Upper lobe of right lung (tissue), 1 donor: ENCODE measurements around the gene NUDT12. TPM values are rescaled to one million over a fixed set of nuclear protein-coding genes. Genes with fewer than 3 reads are reported as not detected.

Experiments
- ATAC-seq: fragments of 200-7000 bp; cut with Tn5 transposase; one replicate; pipeline ENCODE4 v1.9.1; 2020; ENCODE audit warnings: mild to moderate bottlenecking, moderate library complexity
- DNase-seq: peaks from one replicate; pipeline ENCODE4 v3.0.0-alpha.2; 2020
- H3K27ac ChIP-seq: fragments of 200-600 bp; one replicate; pipeline ENCODE4 v1.8.0; 2022
- H3K27me3 ChIP-seq: fragments of 200-600 bp; one replicate; pipeline ENCODE4 v1.8.0; 2022; ENCODE audit warnings: mild to moderate bottlenecking
- H3K36me3 ChIP-seq: fragments of 200-600 bp; one replicate; pipeline ENCODE4 v1.8.0; 2022
- H3K4me1 ChIP-seq: fragments of 200-600 bp; one replicate; pipeline ENCODE4 v1.8.0; 2022
- H3K4me3 ChIP-seq: fragments of 200-600 bp; one replicate; pipeline ENCODE4 v1.8.0; 2022; ENCODE audit warnings: mild to moderate bottlenecking
- H3K9me3 ChIP-seq: fragments of 200-600 bp; one replicate; pipeline ENCODE4 v1.8.0; 2022
- intact Hi-C: fragments of 100-400 bp; cut with DNase I; formaldehyde crosslinking; loops from one replicate; pipeline ENCODE4 v1.11.0; 2022
- total RNA-seq: library from RNA; stranded (reverse); fragmentation: NEBNext Ultra II Directional; extraction: Animal tissue kit (Norgen Biotek cat#: 25700); gene quantifications from one replicate; pipeline ENCODE4 v1.2.1, GENCODE V29; 2021
- TF ChIP-seq, protein P1 (sequence below): fragments of 200-600 bp; IDR thresholded peaks from one replicate; pipeline ENCODE4 v1.8.0; 2022; ENCODE audit warnings: antibody characterized with exemption
- donor health status: DM: no; HTN: yes; CAD: no; lungs with severe emphysema.

Gene NUDT12
- total RNA-seq, 1 donor from 2014 or later, result 10.5 TPM

DNA sequence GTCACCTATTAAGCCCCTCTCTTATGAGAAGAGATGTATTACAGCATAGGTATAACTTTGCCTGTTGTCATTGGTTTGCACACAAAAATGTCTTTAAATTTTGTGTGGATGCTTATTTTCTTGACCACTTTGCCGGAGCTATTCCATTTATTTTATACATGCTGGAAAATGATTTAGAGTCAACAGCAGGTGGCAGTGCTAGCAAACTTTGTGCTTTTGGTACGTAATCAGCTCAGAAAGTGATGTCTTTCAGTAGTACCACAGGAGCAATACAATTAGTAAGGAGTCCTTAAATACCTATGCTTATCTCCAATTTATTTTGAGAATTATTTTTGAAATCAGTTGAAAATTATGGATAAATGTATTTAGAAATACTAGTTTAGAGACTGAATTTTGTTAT, 19.8 kb upstream of the NUDT12 start:
- no peak for DNase-seq
- no peaks in the 10 kb centered on the region for H3K27me3 ChIP-seq
- TF ChIP-seq, protein P1, sequence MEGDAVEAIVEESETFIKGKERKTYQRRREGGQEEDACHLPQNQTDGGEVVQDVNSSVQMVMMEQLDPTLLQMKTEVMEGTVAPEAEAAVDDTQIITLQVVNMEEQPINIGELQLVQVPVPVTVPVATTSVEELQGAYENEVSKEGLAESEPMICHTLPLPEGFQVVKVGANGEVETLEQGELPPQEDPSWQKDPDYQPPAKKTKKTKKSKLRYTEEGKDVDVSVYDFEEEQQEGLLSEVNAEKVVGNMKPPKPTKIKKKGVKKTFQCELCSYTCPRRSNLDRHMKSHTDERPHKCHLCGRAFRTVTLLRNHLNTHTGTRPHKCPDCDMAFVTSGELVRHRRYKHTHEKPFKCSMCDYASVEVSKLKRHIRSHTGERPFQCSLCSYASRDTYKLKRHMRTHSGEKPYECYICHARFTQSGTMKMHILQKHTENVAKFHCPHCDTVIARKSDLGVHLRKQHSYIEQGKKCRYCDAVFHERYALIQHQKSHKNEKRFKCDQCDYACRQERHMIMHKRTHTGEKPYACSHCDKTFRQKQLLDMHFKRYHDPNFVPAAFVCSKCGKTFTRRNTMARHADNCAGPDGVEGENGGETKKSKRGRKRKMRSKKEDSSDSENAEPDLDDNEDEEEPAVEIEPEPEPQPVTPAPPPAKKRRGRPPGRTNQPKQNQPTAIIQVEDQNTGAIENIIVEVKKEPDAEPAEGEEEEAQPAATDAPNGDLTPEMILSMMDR, result peak; percentile 48
- no peaks in the 10 kb centered on the region for H3K4me1 ChIP-seq
- H3K27ac ChIP-seq, result no peak overlapping the region
- no peaks in the 10 kb centered on the region for H3K9me3 ChIP-seq
- peak; percentile 35 for ATAC-seq
- intact Hi-C loops, result no loop called here
- H3K36me3 ChIP-seq, result no peaks in the 10 kb centered on the region
- no peak overlapping the region for H3K4me3 ChIP-seq

- DNase-seq, result no peak
- no peak for ATAC-seq
- Histone ChIP-seq H3K9me3 (no peaks in the 10 kb centered on the region), H3K27me3 (no peaks in the 10 kb centered on the region), H3K4me3 (no peak overlapping the region), H3K4me1 (no peaks in the 10 kb centered on the region), H3K27ac (no peak overlapping the region), H3K36me3 (no peaks in the 10 kb centered on the region)
- intact Hi-C loops, result no loop called here
- TF ChIP-seq, protein P1, result no peak
These were observed 10.8 kb upstream of the NUDT12 start for GRCh38 chr5:103573411-103573810.

DNA sequence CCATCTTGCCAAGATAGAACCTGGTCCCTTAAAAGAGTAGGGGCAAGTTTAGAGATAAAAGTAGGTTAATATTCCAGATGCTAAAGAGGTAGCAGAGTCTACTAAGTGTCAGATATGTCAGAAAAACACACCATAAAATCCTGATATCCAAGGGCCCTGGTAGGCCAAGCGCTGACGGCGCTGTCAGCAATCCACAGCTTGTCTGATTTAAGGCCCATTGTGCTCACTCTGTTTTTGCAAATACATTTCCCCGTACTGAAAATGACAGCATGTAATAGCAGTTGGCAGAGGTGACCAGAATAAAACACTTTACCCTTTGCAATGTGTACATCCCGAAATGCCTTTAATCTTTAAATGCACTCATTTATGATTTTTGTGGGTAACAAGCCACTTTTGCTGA, 9.9 kb upstream of the NUDT12 start:
- no peaks in the 10 kb centered on the region for H3K27me3 ChIP-seq
- no peaks in the 10 kb centered on the region for H3K4me1 ChIP-seq
- no peak overlapping the region for H3K4me3 ChIP-seq
- ATAC-seq, result no peak
- no peaks in the 10 kb centered on the region for H3K9me3 ChIP-seq
- TF ChIP-seq, protein P1, result no peak
- intact Hi-C loops, result no loop called here
- no peak overlapping the region for H3K27ac ChIP-seq
- H3K36me3 ChIP-seq, result no peaks in the 10 kb centered on the region
- DNase-seq, result no peak

- TF ChIP-seq, protein P1, result no peak
- Histone ChIP-seq H3K27me3 (no peaks in the 10 kb centered on the region), H3K4me1 (no peaks in the 10 kb centered on the region), H3K36me3 (no peaks in the 10 kb centered on the region), H3K9me3 (no peaks in the 10 kb centered on the region), H3K4me3 (no peak overlapping the region), H3K27ac (no peak overlapping the region)
- DNase-seq (no peak), ATAC-seq (no peak)
- intact Hi-C loops, result no loop called here
These were observed 9.1 kb upstream of the NUDT12 start for GRCh38 chr5:103571730-103572129.

- Histone ChIP-seq H3K27me3 (no peaks in the 10 kb centered on the region), H3K27ac (no peak overlapping the region), H3K36me3 (no peaks in the 10 kb centered on the region), H3K4me1 (no peaks in the 10 kb centered on the region), H3K9me3 (no peaks in the 10 kb centered on the region), H3K4me3 (no peak overlapping the region)
- DNase-seq, result no peak
- TF ChIP-seq, protein P1, result no peak
- ATAC-seq, result no peak
- intact Hi-C loops, result no loop called here
These were observed 6.9 kb upstream of the NUDT12 start for GRCh38 chr5:103569313-103570060.

- Histone ChIP-seq H3K4me1 (no peaks in the 10 kb centered on the region), H3K27me3 (no peaks in the 10 kb centered on the region), H3K36me3 (no peaks in the 10 kb centered on the region), H3K9me3 (no peaks in the 10 kb centered on the region), H3K27ac (no peak overlapping the region), H3K4me3 (no peak overlapping the region)
- intact Hi-C loops, result no loop called here
- DNase-seq (no peak), ATAC-seq (no peak)
- TF ChIP-seq, protein P1, result no peak
These were observed 3.1 kb upstream of the NUDT12 start for GRCh38 chr5:103565719-103566118.
